ENCODE results near the gene KASH5.

Gene KASH5

DNA sequence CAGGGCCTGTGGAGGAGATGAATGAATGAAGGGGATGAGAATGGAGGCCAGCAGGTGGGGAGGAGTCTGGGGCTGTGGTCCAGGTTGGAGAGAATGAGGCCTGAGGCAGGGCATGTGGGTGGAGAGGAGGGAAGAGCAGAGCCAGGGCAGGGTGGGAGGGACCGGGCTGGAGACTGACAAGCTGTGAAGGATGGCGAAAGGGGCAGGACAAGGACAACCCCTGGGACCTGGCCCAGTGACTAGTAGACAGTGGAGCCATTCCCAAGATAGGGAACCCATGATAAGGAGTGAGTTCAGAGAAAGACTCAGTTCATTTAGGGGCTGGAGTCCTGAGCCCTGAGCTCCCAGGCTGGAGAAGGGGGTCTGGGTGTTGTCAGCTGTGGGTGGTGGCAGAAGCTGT lies 32.2 kb downstream of the KASH5 start:
- Histone ChIP-seq H3K9ac (no peak overlapping the region), H4K20me1 (peaks cover 0 to 14% (median 6%) of the 10 kb centered on the region in 11 experiments; a peak in 10 of 22 replicates), H3K9me3 (replicated peaks in 1 of 11) (peaks cover 0 to 9% (median 4%) of the 10 kb centered on the region in 11 experiments; a peak in 11 of 22 replicates), H3K27ac (no peak overlapping the region), H3K4me1 (peaks cover 60 to 82% (median 78%) of the 10 kb centered on the region in 10 experiments), H3K4me3 (no peak overlapping the region), H3K4me2 (peak overlapping the region in 2 of 11 experiments; percentile 94 to 99; a peak in 2 of 22 replicates), H3K27me3 (peaks cover 58 to 67% (median 64%) of the 10 kb centered on the region in 11 experiments), H3K36me3 (no peaks in the 10 kb centered on the region)
- no peak for TF ChIP-seq Cebpa-rat (IDR thresholded peaks at IDR 0.05)

DNA sequence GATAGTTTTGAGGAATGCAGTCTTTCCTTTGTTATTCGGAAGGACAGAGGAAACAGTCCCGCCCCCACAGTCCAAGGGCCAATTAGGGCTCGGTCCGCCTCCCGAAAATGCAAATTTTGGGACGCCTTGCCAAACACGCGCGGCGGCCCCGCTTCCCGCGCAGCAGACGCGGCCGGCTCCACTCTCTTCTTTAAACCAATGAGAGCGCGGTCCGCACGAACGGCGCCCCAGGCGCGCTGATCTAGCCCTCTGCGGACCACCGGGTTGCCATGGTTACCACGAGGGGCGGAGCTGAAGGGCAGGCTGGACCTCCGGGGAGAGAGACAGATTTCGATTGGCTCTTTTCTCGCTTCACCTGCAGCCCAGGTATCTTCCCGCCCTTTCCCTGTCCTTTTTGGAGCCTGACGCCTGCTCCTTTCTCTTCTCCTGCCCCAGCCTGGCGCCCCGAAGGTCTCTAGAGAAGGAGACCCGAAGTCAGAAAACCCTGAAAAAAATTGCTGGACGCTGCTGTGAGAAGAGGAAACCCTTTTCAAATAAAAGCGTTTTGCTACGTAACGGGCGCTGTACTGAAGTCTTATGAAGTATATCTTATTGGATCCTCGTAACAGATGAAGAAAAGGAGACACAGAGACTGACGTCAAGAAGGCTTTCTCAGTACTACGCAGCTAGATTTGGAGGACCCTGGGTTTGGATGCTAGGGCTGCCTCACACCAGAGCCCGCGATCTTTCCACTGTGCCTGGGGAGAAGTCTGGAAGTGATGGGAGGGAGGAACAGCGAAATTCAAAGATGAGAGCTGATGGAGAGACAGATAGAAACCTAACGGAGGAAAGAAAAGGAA lies 33.2 kb downstream of the KASH5 start:
- Histone ChIP-seq H3K9me3 (replicated peaks in 1 of 11) (peaks cover 0 to 9% (median 4%) of the 10 kb centered on the region in 11 experiments; a peak in 11 of 22 replicates), H3K4me1 (peaks cover 59 to 82% (median 78%) of the 10 kb centered on the region in 10 experiments), H3K27ac (no peak overlapping the region), H3K27me3 (peaks cover 68 to 77% (median 74%) of the 10 kb centered on the region in 11 experiments), H3K4me2 (peak overlapping the region in 9 of 11 experiments; percentile 5 to 48 (median 29); a peak in 10 of 22 replicates), H4K20me1 (peaks cover 0 to 14% (median 6%) of the 10 kb centered on the region in 11 experiments; a peak in 10 of 22 replicates), H3K36me3 (no peaks in the 10 kb centered on the region), H3K9ac (no peak overlapping the region), H3K4me3 (peak overlapping the region in 2 of 10 experiments; percentile 16 to 22; a peak in 2 of 20 replicates)
- TF ChIP-seq Cebpa-rat (IDR thresholded peaks at IDR 0.05) = no peak

DNA sequence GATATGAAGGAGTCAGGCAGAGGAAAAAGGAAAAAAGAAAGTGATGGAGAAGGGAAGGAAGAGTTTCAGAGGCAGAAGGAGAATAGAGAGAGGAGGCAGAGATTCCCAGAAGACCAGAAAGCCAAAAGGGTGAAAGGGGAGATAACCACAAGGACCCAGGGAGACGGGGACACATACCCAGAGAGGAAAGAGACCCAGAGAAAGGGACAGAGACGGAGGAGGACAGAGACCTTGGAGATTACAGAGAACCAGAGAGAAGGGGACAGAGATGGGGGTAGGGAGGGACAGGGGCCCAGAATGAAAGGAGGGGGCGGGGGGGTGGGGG lies 33.8 kb downstream of the KASH5 start:
- Histone ChIP-seq H3K9me3 (replicated peaks in 1 of 11) (peaks cover 0 to 9% (median 4%) of the 10 kb centered on the region in 11 experiments; a peak in 11 of 22 replicates), H3K4me1 (peaks cover 57 to 82% (median 78%) of the 10 kb centered on the region in 10 experiments), H3K9ac (no peak overlapping the region), H4K20me1 (peaks cover 0 to 14% (median 6%) of the 10 kb centered on the region in 11 experiments; a peak in 11 of 22 replicates), H3K27me3 (peaks cover 74 to 83% (median 80%) of the 10 kb centered on the region in 11 experiments), H3K36me3 (no peaks in the 10 kb centered on the region), H3K4me3 (no peak overlapping the region), H3K27ac (no peak overlapping the region), H3K4me2 (no peak overlapping the region)
- TF ChIP-seq Cebpa-rat (IDR thresholded peaks at IDR 0.05) = no peak

DNA sequence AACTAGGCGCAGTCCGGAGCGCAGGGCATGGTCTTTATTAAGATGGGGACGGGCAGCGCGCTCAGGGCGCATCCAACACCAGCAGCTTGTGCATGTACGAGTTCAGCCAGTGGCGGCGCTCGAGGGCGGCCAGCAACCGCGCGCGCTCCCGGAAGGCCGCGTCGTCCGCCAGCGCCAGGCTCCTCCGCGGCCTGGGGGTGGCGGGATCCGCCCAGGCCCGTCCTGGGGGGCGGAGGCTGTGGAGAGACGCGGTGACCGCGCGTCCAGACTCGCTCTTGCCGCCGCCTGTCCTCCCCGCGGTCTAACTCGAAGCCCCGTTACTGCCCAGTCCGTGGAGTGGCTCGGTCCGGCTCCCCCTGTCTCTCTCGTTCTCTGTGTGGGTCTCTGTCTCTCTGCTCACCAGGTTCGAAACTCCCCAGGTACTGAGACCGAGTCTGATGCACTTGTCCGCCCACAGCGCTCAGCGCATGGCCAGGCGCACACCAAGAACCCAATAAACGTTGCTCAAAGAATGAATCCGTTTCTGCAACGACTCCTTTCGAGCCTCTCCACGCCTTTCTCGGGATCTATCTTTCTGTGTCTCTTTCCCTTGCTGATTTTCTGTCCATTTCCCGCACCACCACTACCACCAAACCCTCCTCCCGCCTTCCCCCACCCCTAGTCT lies 34.5 kb downstream of the KASH5 start:
- Histone ChIP-seq H3K27me3 (peaks cover 81 to 90% (median 87%) of the 10 kb centered on the region in 11 experiments), H3K4me3 (peak overlapping the region in 8 of 10 experiments; percentile 26 to 54 (median 32); a peak in 12 of 20 replicates), H3K4me2 (peak overlapping the region; percentile 51 to 86 (median 72)), H4K20me1 (peaks cover 0 to 14% (median 6%) of the 10 kb centered on the region in 11 experiments; a peak in 11 of 22 replicates), H3K4me1 (peaks cover 50 to 81% (median 77%) of the 10 kb centered on the region in 10 experiments), H3K9ac (peak overlapping the region in 2 of 11 experiments; percentile 11 to 29; a peak in 1 of 22 replicates), H3K36me3 (no peaks in the 10 kb centered on the region), H3K27ac (no peak overlapping the region), H3K9me3 (replicated peaks in 1 of 11) (peaks cover 0 to 9% (median 4%) of the 10 kb centered on the region in 11 experiments; a peak in 11 of 22 replicates)
- TF ChIP-seq Cebpa-rat (IDR thresholded peaks at IDR 0.05) = no peak

DNA sequence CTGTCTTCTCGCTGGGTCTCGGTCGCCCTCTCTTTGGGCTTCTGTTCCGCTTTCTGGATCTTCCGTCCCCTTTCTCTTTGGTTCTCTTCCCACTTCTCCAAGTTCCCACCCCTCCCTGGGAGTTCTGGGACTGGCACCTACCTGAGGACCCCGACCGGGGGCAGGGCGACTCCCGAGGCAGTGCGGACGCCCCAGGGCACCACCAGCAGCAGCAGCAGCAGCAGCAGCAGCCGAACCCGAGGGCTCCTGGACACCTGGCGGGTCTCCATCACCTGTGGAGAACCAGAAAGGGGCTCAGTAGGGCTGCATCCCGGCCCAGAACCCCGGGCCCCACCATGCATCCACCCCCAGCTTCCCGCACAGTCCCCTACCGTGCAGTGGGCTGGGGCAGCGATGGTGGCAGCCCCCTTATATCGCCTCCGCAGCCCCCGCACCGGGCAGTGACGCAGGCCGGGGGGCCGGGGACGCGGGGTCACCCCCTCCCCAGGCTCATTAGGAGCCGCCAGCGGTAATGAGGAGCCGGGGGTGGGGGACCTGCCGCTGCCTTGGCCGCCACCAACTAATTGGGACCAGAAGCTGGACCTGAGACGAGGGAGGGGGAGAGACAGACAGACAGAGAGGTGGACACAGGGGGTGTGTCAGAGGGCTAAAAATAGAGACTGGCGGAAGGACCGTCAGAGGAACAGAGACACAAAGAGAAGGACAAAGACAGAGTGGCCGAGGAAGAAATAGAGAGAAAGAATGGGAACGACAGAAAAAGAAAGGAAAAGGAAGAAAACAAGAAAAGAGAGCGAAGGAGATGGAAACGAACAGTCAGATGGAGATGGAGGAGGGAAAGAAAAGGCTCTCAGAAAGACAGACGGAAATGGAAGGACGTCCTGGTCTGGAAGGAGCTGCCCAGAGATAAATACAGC lies 35.3 kb downstream of the KASH5 start, which contains the start of gene PTH2:
TSS of gene PTH2 (minus strand) at position 371 of the 914 bp plus-strand sequence. CDS start at position 269, 102 bp downstream.
- H3K4me1 ChIP-seq = peaks cover 48 to 81% (median 76%) of the 10 kb centered on the region in 10 experiments
- H3K9me3 ChIP-seq (replicated peaks in 1 of 11) = peaks cover 0 to 9% (median 4%) of the 10 kb centered on the region in 11 experiments; a peak in 11 of 22 replicates
- peak within 1 kb of the TSS in 3 of 11 experiments; percentile 11 to 34 (median 29); a peak in 1 of 22 replicates for H3K9ac ChIP-seq
- H3K4me3 ChIP-seq = peak within 1 kb of the TSS in 9 of 10 experiments; percentile 0 to 54 (median 31); a peak in 14 of 20 replicates
- no peak for TF ChIP-seq Cebpa-rat (IDR thresholded peaks at IDR 0.05)
- peaks cover 0 to 18% (median 6%) of the 10 kb centered on the region in 11 experiments; a peak in 11 of 22 replicates for H4K20me1 ChIP-seq
- H3K27me3 ChIP-seq = peaks cover 89 to 98% (median 95%) of the 10 kb centered on the region in 11 experiments
- H3K4me2 ChIP-seq = peak within 1 kb of the TSS; percentile 51 to 86 (median 72)
- no peak within 1 kb of the TSS for H3K27ac ChIP-seq
- H3K36me3 ChIP-seq = no peaks in the 10 kb centered on the region

DNA sequence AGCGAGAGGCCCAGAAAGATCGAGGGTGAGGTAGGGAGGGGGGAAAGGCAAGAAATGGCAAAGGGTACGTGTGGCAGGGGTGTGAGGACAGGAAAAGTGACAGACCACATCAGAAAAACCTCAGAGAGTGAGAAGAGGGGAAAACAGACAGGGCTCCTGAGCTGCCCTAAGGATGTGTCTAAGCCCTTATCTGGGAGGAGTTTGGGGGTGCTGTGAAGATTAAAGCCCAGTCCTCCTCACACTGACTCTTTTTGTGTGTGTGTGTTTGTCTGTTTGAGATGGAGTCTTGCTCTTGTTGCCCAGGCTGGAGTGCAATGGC lies 35.9 kb downstream of the KASH5 start:
- Histone ChIP-seq H3K9ac (0 out of 22 replicates have a peak overlapping the region, but pooled peaks of 1 of the 11 experiments have one; percentile 34), H3K36me3 (no peaks in the 10 kb centered on the region), H3K4me1 (peaks cover 43 to 77% (median 72%) of the 10 kb centered on the region in 10 experiments), H3K4me2 (peak overlapping the region; percentile 51 to 86 (median 72)), H3K27ac (no peak overlapping the region), H4K20me1 (peaks cover 0 to 22% (median 6%) of the 10 kb centered on the region in 11 experiments; a peak in 11 of 22 replicates), H3K9me3 (replicated peaks in 1 of 11) (peaks cover 0 to 9% (median 4%) of the 10 kb centered on the region in 11 experiments; a peak in 11 of 22 replicates), H3K27me3 (peaks cover 95 to 100% (median 100%) of the 10 kb centered on the region in 11 experiments), H3K4me3 (peak overlapping the region in 5 of 10 experiments; percentile 0 to 54 (median 31); a peak in 3 of 20 replicates)
- TF ChIP-seq Cebpa-rat (IDR thresholded peaks at IDR 0.05) = no peak

DNA sequence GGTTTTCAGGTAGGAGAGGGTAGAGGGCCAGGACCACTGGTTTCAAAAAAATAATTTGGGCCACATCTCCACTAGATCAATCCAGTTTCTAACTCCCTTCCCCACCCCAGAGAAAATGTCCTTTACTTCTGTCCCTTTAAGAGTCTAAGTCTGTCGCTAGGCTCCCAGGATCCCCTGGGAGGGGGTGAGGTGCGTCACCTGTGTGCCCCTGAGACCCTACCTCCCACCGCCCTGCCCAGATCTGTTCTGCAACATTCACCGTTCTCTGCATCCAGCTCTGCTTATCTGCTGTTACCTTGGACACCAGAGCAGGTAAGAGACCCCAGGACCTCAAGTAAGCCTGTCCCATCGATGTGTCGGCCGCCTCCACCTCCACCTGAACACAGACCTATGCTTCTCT lies 37.1 kb downstream of the KASH5 start, which contains the start of gene GFY:
TSS of gene GFY (plus strand) at position 211 of the 400 bp plus-strand sequence. CDS start 1,043 bp downstream, outside the sequence.
- H3K27me3 ChIP-seq = peaks cover 99 to 100% (median 100%) of the 10 kb centered on the region in 11 experiments
- no peaks in the 10 kb centered on the region for H3K36me3 ChIP-seq
- H3K4me3 ChIP-seq = peak within 1 kb of the TSS in 8 of 10 experiments; percentile 3 to 56 (median 20); a peak in 9 of 20 replicates
- peaks cover 0 to 22% (median 6%) of the 10 kb centered on the region in 11 experiments; a peak in 11 of 22 replicates for H4K20me1 ChIP-seq
- peaks cover 42 to 74% (median 67%) of the 10 kb centered on the region in 10 experiments for H3K4me1 ChIP-seq
- H3K27ac ChIP-seq = no peak within 1 kb of the TSS
- no peak for TF ChIP-seq Cebpa-rat (IDR thresholded peaks at IDR 0.05)
- H3K4me2 ChIP-seq = peak within 1 kb of the TSS; percentile 62 to 93 (median 71)
- no peak within 1 kb of the TSS for H3K9ac ChIP-seq
- H3K9me3 ChIP-seq (replicated peaks in 1 of 11) = peaks cover 0 to 9% (median 4%) of the 10 kb centered on the region in 11 experiments; a peak in 11 of 22 replicates

All from BLaER1 treated with 17β-estradiol and CSF1 and Interleukin-3, amounts not matched to agents 10 nM and 100 nM (cell line).